Stromal cell of bone marrow (primary cell): Measurements from ENCODE around the gene CELSR2.
A peak's percentile ranks its signal among the peaks of the same experiment; 100 is the strongest.
"Not testable (repeated sequence)": the region's sequence is repeated elsewhere in the genome, so short reads cannot be mapped to it uniquely, and the experiment has no call there.

Experiments used
- DNase-seq: peaks from one replicate; pipeline ENCODE4 v3.0.0-alpha.2; 2012; ENCODE audit warnings: low read depth

CELSR2 gene, protein sequence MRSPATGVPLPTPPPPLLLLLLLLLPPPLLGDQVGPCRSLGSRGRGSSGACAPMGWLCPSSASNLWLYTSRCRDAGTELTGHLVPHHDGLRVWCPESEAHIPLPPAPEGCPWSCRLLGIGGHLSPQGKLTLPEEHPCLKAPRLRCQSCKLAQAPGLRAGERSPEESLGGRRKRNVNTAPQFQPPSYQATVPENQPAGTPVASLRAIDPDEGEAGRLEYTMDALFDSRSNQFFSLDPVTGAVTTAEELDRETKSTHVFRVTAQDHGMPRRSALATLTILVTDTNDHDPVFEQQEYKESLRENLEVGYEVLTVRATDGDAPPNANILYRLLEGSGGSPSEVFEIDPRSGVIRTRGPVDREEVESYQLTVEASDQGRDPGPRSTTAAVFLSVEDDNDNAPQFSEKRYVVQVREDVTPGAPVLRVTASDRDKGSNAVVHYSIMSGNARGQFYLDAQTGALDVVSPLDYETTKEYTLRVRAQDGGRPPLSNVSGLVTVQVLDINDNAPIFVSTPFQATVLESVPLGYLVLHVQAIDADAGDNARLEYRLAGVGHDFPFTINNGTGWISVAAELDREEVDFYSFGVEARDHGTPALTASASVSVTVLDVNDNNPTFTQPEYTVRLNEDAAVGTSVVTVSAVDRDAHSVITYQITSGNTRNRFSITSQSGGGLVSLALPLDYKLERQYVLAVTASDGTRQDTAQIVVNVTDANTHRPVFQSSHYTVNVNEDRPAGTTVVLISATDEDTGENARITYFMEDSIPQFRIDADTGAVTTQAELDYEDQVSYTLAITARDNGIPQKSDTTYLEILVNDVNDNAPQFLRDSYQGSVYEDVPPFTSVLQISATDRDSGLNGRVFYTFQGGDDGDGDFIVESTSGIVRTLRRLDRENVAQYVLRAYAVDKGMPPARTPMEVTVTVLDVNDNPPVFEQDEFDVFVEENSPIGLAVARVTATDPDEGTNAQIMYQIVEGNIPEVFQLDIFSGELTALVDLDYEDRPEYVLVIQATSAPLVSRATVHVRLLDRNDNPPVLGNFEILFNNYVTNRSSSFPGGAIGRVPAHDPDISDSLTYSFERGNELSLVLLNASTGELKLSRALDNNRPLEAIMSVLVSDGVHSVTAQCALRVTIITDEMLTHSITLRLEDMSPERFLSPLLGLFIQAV (N-terminal part only)

DNA sequence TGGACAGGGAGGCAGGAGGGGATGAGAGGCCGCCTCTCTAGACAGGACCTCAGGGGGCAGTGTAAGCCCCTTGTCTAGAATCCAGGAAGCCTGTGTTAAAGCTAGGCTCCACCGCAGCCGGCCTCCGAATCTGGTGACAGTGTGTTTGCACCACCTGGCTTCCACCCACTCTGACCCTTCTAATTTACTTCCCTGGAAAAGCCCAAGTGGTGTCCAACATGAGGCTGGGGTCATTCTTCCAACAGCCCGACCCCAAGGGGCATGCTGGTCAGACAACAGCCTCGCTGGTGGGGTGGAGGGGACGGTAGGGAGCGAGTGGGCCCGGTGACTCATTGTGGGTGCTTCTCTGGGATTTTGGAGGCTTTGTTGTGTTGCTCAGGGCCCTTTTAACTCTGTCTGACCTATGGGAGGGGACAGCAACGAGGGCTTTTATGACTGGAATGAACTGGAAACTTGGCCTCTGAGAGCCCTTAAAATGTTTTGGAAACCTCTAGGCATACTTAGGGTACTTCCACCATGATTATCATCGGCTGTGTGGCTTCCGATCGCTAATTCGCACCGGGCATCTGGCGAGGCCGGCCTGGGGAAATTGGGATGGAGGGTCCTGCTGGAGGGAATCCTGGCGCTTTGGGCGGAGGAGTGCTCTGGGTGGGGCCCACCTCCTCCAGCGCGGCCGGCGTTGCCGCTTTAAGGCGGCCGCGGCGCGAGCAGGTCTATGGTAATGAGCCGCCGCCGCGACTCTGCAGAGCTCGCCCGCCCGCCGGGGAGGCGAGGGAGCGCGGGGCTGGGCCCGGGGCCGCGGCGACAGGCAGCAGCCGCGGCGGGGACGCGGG is at the start of gene CELSR2:
TSS of gene CELSR2 (plus strand) at position 743 of the 833 bp plus-strand sequence. CDS start 541 bp downstream, outside the sequence.
- peak; percentile 15 for DNase-seq

DNA sequence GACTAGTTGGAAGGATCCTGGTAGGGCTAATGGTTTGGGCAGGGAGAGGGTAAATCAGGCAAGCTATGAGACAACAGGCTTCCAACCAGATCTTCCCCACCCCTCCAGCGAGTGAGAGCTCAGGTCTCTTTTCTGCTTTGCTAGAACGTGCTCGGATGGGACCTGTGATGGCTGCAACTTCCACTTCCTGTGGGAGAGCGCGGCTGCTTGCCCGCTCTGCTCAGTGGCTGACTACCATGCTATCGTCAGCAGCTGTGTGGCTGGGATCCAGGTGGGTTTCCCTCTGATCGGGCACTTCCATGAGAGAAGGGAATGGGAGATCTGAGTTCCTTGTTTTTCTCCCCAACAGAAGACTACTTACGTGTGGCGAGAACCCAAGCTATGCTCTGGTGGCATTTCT is 49.6 kb upstream of the CELSR2 start:
- no peak for DNase-seq

DNA sequence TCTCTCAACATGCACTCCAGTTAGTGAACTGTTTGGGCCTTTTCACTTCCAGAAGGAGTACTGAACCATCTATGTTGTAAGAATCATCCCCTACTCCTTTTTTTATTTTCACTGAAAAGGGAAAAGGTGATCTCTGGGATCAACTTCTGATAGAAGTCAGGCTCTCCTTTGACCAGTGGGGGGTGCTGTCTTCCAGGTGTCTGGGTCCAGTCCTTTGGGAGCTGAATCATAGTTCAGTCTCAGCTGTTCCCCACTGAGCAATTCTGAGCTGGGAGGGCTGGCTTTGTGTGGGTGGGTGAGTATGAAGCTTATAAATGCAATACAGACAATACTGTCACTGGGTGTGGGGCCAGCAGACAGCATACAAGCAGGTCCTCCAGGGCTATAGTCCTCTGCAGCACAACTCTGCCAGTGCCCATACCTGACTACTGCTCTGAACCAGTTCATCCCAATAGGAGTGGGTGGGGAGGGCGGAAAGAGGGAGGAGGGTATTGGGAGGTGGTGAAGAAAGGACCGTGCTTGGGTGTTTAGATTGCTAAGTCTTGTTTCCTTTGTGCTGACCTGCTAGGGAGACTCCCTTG is 48.1 kb upstream of the CELSR2 start:
- DNase-seq, result peak; percentile 81

DNA sequence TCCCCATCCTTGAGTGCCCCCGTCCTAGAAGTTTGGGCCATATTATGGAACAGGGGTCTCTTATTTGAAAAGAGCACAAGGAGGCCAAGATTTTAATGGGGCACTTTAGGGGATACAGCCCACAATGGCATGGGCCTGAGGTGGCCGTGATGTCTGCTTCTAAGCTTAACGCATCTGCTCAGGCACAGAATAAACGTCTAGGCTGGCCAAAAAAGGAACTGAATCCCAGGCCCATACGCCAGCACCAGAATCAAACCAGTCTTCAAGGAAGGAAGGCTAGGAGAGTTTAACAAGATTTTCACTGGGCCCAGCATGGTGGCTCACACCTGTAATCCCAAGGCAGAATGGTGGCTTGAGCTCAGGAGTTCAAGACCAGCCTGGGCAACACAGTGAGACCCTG is 44.9 kb upstream of the CELSR2 start:
- no peak for DNase-seq

DNA sequence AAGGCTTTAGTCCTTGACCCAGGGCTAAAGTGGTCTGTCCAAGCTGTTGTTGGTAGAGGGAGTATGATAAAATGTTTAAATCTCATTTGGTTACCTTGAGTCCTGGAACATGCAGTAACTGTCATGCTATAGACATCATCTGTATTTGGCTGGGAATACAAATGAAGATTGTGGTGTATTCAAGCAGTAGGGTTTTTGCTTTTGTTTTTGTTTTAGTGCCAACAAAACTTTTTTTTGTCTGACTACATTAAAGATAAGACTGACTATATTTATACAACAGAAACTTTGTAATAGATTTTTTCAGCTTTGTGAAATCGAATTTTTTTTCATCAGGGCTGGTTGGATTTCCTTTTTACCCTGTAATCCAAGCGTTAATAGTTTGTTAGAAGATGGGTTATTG is 43.0 kb upstream of the CELSR2 start:
- no peak for DNase-seq

DNA sequence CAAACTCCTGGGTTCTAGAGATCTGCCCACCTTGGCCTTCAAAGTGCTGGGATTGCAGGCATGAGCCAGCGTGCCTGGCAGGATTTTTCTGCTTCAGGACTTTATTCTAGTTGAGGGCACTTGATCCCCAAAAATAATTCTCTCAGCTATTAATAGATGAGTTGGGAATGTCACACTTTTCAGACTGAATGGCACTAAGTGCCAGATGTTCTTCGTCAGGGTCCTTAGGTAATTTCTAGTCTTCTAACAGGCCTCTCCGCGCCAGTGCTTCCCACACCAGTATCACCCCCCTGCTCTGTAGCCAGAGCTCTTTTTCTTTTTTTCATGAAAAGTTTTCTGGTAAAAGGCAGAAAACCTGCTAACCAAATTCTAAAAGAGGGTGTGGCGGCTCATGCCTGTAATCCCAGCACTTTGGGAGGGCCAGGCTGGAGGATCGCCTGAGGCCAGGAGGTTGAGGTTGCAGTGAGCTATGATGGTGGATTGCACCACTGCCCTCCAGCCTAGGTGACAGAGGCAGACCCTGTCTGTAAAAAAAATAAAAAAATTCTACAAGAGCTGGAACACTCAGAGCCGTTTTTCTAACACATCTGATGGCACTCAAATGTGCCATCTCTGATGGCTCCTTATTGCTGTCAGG is 41.8 kb upstream of the CELSR2 start:
- no peak for DNase-seq

DNA sequence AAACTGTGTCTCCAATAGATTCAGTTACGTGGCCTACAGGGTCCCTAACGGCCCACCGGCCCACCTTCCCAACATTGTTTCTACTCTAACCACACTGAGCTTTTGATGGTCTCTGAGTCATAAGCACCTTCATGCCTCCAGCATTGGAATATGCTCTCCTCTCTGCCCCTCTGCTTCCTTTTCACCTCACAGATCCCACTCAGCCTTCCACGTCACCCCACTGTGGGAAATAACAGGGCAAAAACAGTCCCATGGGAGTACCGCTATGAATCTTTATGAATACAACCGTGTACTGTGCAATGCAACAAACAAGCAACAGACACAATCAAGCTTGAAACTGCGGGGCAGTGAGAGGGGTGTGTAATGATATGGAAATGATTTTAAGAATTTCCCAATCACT is 40.9 kb upstream of the CELSR2 start:
- DNase-seq, result no peak

DNA sequence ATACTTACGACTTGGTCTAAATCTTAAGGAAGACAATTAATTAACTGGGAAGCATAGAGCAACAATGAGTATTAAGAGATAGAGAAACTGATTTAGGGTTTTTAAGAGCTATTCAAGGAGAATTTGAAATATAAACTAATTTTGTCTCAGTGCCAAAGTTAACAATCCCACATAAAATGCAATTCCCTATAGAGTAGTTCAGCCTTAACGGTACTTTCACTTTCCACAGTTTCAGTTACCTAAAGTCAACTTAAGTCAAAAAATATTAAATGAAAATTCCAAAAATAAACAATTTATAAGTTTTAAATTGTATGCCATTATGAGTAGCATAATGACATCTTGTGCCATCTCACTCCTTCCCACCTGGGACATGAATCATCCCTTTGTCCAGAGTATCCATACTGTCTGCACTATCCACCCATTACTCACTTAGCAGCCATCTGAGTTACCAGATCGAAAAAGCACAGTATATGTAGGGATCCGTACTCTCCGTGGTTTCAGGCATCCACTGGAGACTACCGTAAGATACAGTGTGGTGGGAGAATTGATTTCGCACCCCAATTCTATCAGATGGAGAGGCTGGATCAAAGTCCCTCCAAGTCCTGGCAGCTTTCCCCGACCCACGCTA is 40.4 kb upstream of the CELSR2 start:
- peak; percentile 28 for DNase-seq

DNA sequence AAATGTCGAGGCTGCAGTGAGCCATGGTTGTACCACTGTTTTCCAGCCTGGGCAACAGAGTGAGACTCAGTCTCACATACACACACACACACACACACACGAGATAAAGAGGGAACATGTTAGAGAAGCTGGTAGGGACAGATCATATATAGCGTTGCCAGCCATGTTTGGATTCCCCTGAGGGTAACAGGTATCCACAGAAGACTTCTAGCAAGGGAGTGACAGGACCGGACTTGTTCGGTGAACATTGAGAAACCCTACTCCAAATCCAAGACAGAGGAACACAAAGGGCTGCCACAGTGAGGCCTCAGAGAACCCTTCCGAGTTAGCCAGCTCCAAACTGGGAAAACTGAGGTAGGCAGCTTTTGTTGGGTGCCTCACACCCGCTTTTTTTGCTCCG is 39.3 kb upstream of the CELSR2 start:
- DNase-seq, result no peak

DNA sequence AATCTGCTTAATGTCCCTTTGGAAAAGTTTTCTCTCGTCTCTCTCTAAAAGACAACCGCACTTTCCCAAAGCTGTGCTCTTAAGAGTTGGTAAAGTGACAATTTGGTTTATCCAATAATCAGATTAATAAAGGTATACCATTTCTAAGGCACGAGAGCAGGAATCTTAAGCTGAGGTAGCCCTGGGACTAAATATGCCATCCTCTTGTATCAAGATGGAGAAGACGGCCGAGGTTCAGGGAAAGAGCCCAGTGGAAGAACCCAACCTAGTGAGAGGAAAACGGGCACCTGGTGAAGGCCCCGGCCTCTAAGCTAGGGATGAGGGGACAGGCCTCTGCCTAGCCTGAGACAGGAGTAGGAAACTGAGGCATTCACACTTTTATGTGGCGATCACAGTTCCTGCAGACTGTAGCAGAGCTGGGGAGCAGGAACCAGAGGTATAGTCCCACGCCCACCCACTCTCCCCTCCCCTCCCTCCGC is 36.0 kb upstream of the CELSR2 start:
- DNase-seq, result no peak

DNA sequence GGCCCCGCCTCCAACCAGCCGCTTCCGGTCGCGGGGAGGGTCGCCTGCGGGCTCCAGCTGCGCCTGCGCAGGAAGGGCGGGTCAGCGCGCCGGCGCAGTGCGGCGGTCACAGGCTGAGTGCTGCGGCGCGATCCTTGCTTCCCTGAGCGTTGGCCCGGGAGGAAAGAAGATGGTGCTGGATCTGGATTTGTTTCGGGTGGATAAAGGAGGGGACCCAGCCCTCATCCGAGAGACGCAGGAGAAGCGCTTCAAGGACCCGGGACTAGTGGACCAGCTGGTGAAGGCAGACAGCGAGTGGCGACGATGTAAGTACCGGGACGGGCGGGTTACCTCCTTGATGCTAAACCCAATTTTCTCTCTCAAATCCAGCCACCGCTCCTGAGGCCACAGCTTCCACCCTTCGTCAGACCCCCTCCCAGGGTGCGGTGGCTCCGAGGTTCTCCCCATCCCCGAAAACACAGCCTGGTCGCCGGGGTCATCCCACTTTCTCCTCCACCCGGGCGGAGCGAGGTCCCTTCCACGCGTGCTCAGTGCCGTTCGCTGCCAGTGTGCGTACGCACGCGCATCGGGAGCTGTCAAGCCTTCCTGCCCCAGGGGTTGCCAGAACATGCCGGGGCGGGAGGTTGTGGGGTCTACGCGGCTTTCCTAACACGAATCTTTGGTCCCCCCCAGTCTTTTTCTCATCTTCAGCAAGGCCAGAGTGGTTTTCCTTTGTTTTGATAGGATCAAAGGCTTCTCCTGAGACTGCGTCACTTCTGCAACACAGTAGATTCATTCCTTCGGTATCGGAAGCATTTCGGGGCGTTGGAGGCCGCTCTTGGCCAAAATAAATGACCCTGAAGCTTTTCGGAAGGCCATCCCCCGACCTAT is 35.3 kb upstream of the CELSR2 start, which contains the start of gene SARS1:
TSS of gene SARS1 (plus strand) at position 95 of the 870 bp plus-strand sequence. CDS start at position 170, 75 bp downstream.
- DNase-seq, result peak; percentile 63

DNA sequence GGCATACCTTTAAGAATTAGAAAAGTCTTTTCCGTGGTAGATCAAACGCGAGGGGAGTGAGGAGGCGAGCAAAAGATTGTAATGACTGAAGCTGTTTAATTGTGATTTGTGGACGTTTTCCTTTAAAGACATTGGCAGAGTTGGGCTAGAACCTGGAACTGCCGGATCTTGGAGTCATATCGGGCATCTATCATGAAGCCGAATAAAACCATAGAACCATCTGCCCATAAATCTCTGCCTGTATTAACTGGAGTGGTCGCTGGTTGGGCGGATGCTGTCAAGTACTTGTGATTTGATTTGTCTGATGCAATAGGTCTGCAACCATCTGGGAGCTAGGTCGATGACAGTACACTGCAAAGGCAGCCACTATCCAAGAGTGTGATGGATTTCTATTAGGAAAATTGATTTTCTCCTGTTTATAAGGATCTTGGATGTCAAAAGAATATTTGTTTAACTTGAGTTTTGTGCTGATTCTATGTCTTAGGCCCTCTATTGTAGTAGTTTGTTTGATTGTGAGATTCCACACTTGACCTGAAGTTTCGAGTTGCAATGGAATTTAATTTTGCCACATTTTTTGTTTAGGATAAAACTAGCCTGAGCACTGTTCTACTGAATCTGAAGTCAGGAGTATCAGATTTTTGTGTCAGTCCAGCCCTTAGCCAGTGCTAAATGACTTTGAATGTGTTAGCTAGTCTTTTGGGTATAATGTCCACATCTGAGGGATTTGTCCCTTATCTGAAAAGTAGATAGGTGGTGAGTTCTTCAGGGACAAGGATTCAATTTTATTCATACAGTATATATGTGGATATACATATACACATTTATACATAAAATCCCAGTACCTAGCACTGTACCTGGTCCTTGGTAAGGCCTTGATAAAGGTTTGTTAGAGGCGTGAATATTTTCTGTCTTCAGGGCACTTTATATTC is 34.4 kb upstream of the CELSR2 start:
- DNase-seq, result peak; percentile 79

DNA sequence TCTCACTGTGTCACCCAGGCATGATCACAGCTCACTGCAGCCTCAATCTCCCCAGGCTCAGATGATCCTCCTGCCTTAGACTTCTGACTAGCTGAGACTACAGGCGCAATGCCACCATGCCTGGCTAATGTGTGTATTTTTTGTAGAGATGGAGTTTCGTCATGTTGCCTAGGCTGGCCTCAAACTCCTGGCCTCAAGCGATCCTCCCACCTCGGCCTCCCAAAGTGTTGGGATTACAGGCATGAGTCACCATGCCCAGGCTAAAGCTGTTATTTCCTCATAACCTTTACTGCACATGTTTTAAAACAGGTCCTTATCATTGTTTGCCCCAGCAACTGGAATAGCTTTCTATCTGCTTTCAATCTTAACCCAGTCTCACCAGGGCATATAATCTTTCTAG is 32.7 kb upstream of the CELSR2 start:
- no peak for DNase-seq

DNA sequence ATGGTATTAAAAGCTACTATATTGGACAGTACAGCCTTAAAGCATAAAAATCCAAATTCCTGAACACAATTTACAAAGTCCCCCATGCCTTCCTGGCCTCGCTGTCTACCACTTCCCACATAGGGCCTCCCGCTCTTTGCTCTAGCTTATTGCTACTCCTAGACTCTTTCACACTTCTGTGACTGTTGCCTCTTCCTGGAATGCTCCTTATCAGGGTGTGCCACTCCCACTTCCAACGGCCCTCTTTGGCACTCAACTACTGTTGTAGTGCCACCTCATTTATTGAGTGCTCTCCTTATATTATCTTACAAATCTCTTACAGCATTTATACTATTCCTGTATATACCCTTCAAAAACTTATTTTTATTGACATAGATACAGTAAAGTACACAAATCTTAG is 30.8 kb upstream of the CELSR2 start:
- no peak for DNase-seq

DNA sequence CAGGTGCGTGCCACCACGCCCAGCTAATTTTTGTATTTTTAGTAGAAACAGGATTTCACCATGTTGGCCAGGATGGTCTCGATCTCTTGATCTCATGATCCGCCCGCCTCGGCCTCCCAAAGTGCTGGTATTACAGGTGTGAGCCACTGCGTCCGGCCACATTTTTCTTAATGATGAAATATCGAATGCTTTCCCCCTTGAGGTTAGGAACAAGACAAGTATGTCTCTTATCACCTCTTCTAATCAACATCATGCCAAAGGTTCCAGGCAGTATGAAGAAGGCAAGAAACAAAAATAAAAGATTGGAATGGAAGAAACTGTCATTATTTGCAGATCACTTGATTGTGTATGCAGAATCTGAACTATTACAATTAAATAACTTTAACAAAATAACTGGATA is 28.1 kb upstream of the CELSR2 start:
- DNase-seq, result not testable (repeated sequence)

DNA sequence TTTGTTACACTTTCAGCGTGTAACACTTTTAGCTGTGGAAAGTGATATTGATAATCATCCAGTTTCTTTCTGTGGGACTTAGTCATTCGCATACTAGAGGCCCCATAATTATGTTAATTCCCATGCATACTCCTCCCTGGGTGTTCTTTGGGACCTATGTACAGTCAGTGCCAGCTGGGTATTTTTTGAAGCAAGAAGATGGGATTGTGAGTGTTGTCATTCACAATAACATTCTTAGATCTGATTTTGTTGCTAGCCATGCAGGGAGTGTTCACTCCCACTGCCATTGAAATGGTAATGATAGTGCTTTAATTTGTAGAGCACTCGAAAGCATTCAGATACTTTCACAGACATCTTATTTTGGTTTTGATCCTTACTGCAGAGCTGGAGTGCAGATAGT is 24.0 kb upstream of the CELSR2 start:
- DNase-seq, result no peak

DNA sequence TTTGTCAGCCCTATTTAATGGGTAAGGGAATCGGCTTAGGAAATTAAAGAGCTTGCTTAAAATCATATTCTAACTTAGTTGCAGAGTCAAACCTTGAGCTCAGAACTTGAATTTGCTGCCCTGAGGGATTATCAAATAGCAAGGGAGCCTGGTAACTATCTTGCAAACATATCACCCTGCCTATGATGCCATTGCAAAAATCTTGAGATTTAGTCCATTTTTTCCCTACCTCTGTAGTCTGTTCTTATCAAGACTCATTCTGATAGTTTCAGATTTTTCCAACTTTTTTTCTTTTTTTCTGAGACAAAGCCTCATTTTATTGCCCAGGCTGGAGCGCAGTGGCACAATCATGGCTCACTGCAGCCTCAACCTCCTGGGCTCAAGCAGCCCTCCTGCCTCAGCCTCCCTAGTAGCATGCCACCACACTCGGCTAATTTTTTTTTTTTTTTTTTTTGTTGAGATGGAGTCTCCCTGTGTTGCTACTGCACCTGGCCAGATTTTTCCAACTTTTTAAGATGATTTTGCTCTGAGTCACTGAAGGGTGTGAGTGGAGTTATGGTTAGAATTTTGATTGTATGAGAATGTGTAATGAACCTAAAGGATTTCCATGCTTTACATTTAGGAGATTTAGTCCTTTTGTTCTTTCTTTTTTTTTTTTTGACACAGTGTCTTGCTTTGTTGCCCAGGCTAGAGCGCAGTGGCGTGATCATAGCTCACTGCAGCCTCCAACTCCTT is 23.5 kb upstream of the CELSR2 start:
- no peak for DNase-seq
